A549 (cell line): ENCODE results near the gene FZD10.

ENCODE experiments used
- BCL3 ChIP-seq: fragments of >200 bp; sonication (Bioruptor Twin); formaldehyde crosslinking; IDR thresholded peaks from 3 replicates; pipeline ENCODE4 v1.6.1; 2016
- BHLHE40 ChIP-seq: IDR thresholded peaks from 2 replicates; pipeline ENCODE4 v1.6.1; 2012; ENCODE audit warnings: low read depth, low read length, inconsistent platforms
- CEBPB ChIP-seq, 2 experiments: fragments of >200 bp in 1 of 2; sonication (Bioruptor Twin) in 1 of 2; formaldehyde crosslinking in 1 of 2; IDR thresholded peaks; 2 replicates each; pipeline ENCODE4 v1.6.1; 2012 to 2016
- CTCF ChIP-seq: fragments of >200 bp; sonication (Bioruptor Twin); formaldehyde crosslinking; IDR thresholded peaks from 3 replicates; pipeline ENCODE4 v1.5.1; 2016
- HOXA7 ChIP-seq: fragments of 250-450 bp; sonication (Bioruptor Pico); IDR thresholded peaks from 2 replicates; pipeline ENCODE4 v1.5.0; 2020; ENCODE audit warnings: mild to moderate bottlenecking, moderate library complexity
- JUN ChIP-seq, 2 experiments: fragments of >200 bp; sonication (Bioruptor Twin); formaldehyde crosslinking; IDR thresholded peaks; 2 replicates in 1 of 2; 3 replicates in 1 of 2; pipeline ENCODE4 v1.6.1; 2016 to 2017
- MAFK ChIP-seq: fragments of 450-650 bp; IDR thresholded peaks from 2 replicates; pipeline ENCODE4 v1.6.1; 2014; ENCODE audit not compliant: partially characterized antibody
- PBX3 ChIP-seq: IDR thresholded peaks from 2 replicates; pipeline ENCODE4 v1.6.1; 2012
- POLR2A ChIP-seq: IDR thresholded peaks from 2 replicates; pipeline ENCODE4 v1.6.1; 2012; ENCODE audit warnings: mild to moderate bottlenecking, low read length
- RARB ChIP-seq: fragments of 250-450 bp; sonication (Bioruptor Pico); IDR thresholded peaks from 2 replicates; pipeline ENCODE4 v1.8.0; 2021; ENCODE audit warnings: mild to moderate bottlenecking, moderate library complexity
- RFX5 ChIP-seq: fragments of 450-650 bp; IDR thresholded peaks from 2 replicates; pipeline ENCODE4 v1.7.1; 2014; ENCODE audit warnings: antibody characterized with exemption, mild to moderate bottlenecking, moderate library complexity

GRCh38 chr12:130163461-130164215 lies 1.4 kb downstream of the FZD10 start:
- TF ChIP-seq RARB (CRISPR knock-in tag): no peak
- TF ChIP-seq MAFK: no peak
- TF ChIP-seq CTCF: no peak
- no peak for TF ChIP-seq HOXA7 (CRISPR knock-in tag)
- no peak for TF ChIP-seq POLR2A
- no peak for TF ChIP-seq PBX3
- no peak for TF ChIP-seq CEBPB (IDR thresholded peaks at IDR 0.05)
- TF ChIP-seq RFX5: no peak
- no peak for TF ChIP-seq JUN (IDR thresholded peaks at IDR 0.05)
- no peak for TF ChIP-seq BCL3
- no peak for TF ChIP-seq BHLHE40
